HG03575 (cell line): ENCODE data around the gene SNRPD3.
"Not testable (repeated sequence)": the region's sequence is repeated elsewhere in the genome, so short reads cannot be mapped to it uniquely, and the experiment has no call there.

ENCODE experiments used
- ATAC-seq: cut with Tn5 transposase; IDR thresholded peaks from one replicate; pipeline ENCODE4 v1.9.1; 2021; ENCODE audit not compliant: unreplicated experiment, insufficient number of reproducible peaks, low FRiP score; ENCODE audit errors: extremely low read depth

SNRPD3 gene

GRCh38 chr22:24529898-24530297 lies 25.9 kb upstream of the SNRPD3 start:
- no peak for ATAC-seq

GRCh38 chr22:24530968-24531367 lies 24.8 kb upstream of the SNRPD3 start:
- ATAC-seq = not testable (repeated sequence)

- no peak for ATAC-seq
These were observed 23.7 kb upstream of the SNRPD3 start for GRCh38 chr22:24532075-24532474.

- no peak for ATAC-seq
These were observed 20.5 kb upstream of the SNRPD3 start for GRCh38 chr22:24535348-24535747.

- ATAC-seq = no peak
These were observed 19.7 kb upstream of the SNRPD3 start for GRCh38 chr22:24536089-24536488.

- ATAC-seq = no peak
These were observed 15.3 kb upstream of the SNRPD3 start for GRCh38 chr22:24540470-24540869.

- ATAC-seq = no peak
These were observed 13.9 kb upstream of the SNRPD3 start for GRCh38 chr22:24541681-24542515.

- ATAC-seq = no peak
These were observed 13.2 kb upstream of the SNRPD3 start for GRCh38 chr22:24542641-24543040.

- no peak for ATAC-seq
These were observed 12.6 kb upstream of the SNRPD3 start for GRCh38 chr22:24543185-24543601.

- no peak for ATAC-seq
These were observed 12.0 kb upstream of the SNRPD3 start for GRCh38 chr22:24543679-24544243.

- no peak for ATAC-seq
These were observed 7.0 kb upstream of the SNRPD3 start for GRCh38 chr22:24548812-24549211.

GRCh38 chr22:24550028-24550901 lies 5.5 kb upstream of the SNRPD3 start:
- ATAC-seq = no peak

GRCh38 chr22:24550902-24551435 lies 4.8 kb upstream of the SNRPD3 start:
- no peak for ATAC-seq

GRCh38 chr22:24552503-24553286 lies 3.1 kb upstream of the SNRPD3 start:
- not testable (repeated sequence) for ATAC-seq

GRCh38 chr22:24553597-24554312 lies 2.0 kb upstream of the SNRPD3 start:
- ATAC-seq = no peak

GRCh38 chr22:24554313-24555164 lies 1.3 kb upstream of the SNRPD3 start, which contains the start of gene GUCD1:
TSS of gene GUCD1 (minus strand) at chr22:24555138. CDS start at chr22:24554991, 147 bp downstream.
- ATAC-seq = no peak

- no peak for ATAC-seq
These were observed 3.7 kb downstream of the SNRPD3 start for GRCh38 chr22:24559471-24559870.
